ENCODE results near the gene TANK. TPM values are rescaled to one million over a fixed set of nuclear protein-coding genes. Genes with fewer than 3 reads are reported as not detected.

Gene TANK
- total and polyA plus RNA-seq, 2 of the 13 experiments (the other 11 are each of a cell fraction or from before 2014, with no cell fraction given): 66.9 to 96.1 TPM

DNA sequence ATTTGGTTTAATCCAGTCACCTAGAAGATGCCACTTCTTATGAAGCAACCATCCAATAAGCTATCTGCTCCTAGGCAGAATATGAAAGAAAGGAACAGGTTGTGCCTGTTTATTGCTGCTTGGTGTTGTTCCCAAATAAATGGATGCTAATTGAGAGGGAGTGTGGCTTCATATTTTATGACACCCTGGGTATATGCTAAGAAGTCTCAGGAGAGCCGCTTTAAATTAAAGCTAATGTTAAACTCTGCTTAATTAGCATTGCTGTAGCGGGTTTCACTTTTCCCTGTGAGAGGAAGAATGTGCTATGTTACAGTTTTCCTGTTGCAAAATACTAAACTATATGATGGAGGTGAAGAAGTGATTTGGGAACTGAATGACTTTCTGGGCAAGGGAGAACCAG is 48.7 kb upstream of the TANK start:
- WGBS (ENCODE audit: low lambda C conversion rate): 84% methylated on average over 2 of the region's 2 CpGs
- Histone ChIP-seq H3K27me3 (ENCODE audit: control insufficient read depth in 1 of 2, insufficient read depth in 2 of 2, low read length in 2 of 2) (no peaks in the 10 kb centered on the region), H3K27ac (ENCODE audit: extremely low read length, insufficient read depth, low read length) (no peak overlapping the region), H3K9me3 (ENCODE audit: low read length) (no peaks in the 10 kb centered on the region), H3K36me3 (replicated peaks in 1 of 2; ENCODE audit: control insufficient read depth in 1 of 2, insufficient read depth in 2 of 2, low read length in 2 of 2) (no peaks in the 10 kb centered on the region), H2AFZ (ENCODE audit: low read length) (no peak overlapping the region), H3K9ac (ENCODE audit: insufficient read depth, low read depth, low read length) (no peak overlapping the region), H3K79me2 (ENCODE audit: insufficient read depth, low read length) (no peaks in the 10 kb centered on the region), H3K4me2 (ENCODE audit: low read depth, low read length) (no peak overlapping the region), H3K4me1 (ENCODE audit: insufficient read depth, low read length) (peaks cover 27% of the 10 kb centered on the region), H4K20me1 (ENCODE audit: insufficient read depth, low read length) (no peaks in the 10 kb centered on the region), H3K4me3 (replicated peaks in 1 of 3; ENCODE audit: insufficient read depth in 1 of 3, low read depth in 2 of 3, low read length in 3 of 3) (no peak overlapping the region)
- intact Hi-C loops (cut with micrococcal nuclease; ENCODE audit: unreplicated experiment): no loop called here
- POLR2A ChIA-PET: no interaction called here
- CTCF ChIA-PET (ENCODE audit: low intra/inter-chr PET ratio, low total read pairs): no interaction called here
- TF ChIP-seq, protein P1, sequence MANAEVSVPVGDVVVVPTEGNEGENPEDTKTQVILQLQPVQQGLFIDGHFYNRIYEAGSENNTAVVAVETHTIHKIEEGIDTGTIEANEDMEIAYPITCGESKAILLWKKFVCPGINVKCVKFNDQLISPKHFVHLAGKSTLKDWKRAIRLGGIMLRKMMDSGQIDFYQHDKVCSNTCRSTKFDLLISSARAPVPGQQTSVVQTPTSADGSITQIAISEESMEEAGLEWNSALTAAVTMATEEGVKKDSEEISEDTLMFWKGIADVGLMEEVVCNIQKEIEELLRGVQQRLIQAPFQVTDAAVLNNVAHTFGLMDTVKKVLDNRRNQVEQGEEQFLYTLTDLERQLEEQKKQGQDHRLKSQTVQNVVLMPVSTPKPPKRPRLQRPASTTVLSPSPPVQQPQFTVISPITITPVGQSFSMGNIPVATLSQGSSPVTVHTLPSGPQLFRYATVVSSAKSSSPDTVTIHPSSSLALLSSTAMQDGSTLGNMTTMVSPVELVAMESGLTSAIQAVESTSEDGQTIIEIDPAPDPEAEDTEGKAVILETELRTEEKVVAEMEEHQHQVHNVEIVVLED (CRISPR knock-in tag; IDR thresholded peaks at IDR 0.05; ENCODE audit: borderline replicate concordance): no peak
- TF ChIP-seq ZNF678 (CRISPR knock-in tag; IDR thresholded peaks at IDR 0.05) (no peak), RFXANK (CRISPR knock-in tag; IDR thresholded peaks at IDR 0.05) (no peak), SNAPC2 (CRISPR knock-in tag; IDR thresholded peaks at IDR 0.05) (no peak)
- TF ChIP-seq, protein P2, sequence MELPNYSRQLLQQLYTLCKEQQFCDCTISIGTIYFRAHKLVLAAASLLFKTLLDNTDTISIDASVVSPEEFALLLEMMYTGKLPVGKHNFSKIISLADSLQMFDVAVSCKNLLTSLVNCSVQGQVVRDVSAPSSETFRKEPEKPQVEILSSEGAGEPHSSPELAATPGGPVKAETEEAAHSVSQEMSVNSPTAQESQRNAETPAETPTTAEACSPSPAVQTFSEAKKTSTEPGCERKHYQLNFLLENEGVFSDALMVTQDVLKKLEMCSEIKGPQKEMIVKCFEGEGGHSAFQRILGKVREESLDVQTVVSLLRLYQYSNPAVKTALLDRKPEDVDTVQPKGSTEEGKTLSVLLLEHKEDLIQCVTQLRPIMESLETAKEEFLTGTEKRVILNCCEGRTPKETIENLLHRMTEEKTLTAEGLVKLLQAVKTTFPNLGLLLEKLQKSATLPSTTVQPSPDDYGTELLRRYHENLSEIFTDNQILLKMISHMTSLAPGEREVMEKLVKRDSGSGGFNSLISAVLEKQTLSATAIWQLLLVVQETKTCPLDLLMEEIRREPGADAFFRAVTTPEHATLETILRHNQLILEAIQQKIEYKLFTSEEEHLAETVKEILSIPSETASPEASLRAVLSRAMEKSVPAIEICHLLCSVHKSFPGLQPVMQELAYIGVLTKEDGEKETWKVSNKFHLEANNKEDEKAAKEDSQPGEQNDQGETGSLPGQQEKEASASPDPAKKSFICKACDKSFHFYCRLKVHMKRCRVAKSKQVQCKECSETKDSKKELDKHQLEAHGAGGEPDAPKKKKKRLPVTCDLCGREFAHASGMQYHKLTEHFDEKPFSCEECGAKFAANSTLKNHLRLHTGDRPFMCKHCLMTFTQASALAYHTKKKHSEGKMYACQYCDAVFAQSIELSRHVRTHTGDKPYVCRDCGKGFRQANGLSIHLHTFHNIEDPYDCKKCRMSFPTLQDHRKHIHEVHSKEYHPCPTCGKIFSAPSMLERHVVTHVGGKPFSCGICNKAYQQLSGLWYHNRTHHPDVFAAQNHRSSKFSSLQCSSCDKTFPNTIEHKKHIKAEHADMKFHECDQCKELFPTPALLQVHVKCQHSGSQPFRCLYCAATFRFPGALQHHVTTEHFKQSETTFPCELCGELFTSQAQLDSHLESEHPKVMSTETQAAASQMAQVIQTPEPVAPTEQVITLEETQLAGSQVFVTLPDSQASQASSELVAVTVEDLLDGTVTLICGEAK (IDR thresholded peaks at IDR 0.05): no peak
- TF ChIP-seq, protein P2 (CRISPR knock-in tag; IDR thresholded peaks at IDR 0.05): no peak
- no peak for FAIRE-seq
- in situ Hi-C loops (cut with HindIII; ENCODE audit: extremely low pct_ligation_motif_present, low pct_unique_long_range_greater_than_20kb): no loop called here
- BruUV-seq (replicated peaks): no TSS peak
- ATAC-seq: no peak
- no peak for DNase-seq (ENCODE audit: low spot score)

All from HepG2 (cell line).